Measurements from ENCODE around the gene GSPT1.
"Not testable (repeated sequence)": the region's sequence is repeated elsewhere in the genome, so short reads cannot be mapped to it uniquely, and the experiment has no call there.

The GSPT1 gene

DNA sequence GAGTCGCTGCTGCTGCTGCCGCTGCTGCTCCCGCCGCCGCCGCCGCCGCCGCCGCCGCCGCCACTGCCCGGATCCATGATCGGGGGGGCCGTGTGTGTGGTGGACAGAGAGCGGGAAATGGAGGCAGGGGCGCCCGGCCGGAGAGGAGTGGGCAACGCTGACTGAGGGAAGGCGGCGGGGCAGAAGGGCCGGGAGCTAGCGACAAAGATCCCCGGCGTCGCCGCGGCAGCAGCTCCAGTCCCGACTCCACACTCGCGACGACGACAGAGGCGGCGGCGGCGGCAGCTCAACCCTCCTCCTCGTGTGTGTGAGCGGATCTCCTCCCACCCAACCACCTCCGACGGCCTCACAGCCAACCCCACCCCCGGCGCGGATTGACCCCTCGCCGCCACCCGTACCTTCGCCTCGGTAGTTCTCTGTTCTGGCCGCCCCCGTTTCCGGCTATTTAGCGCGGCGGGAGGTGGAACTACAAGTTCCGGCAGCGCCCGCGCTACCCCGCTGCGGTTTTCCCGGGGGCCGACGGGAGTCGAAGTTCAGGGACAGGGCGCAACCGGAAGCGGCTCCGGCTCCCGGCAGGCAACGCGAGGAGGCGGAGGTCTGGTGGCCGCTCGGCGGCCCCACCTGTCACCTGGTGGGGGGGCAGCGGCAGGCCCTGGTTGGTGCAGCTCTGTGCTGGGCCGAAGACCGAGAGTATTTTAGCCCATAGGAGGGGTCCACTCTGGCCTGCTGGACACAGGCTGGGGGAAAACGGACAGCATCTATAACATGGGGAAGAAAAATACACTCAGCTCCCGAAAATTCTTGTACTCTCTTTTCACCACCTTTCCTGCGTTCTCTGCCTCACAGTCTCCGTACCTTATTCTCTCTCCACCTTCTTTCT, at the start of gene GSPT1:
TSS of gene GSPT1 (minus strand) at position 313 of the 880 bp plus-strand sequence. CDS start at position 77, 236 bp downstream.
- peak; percentile 91 for DNase-seq

DNA sequence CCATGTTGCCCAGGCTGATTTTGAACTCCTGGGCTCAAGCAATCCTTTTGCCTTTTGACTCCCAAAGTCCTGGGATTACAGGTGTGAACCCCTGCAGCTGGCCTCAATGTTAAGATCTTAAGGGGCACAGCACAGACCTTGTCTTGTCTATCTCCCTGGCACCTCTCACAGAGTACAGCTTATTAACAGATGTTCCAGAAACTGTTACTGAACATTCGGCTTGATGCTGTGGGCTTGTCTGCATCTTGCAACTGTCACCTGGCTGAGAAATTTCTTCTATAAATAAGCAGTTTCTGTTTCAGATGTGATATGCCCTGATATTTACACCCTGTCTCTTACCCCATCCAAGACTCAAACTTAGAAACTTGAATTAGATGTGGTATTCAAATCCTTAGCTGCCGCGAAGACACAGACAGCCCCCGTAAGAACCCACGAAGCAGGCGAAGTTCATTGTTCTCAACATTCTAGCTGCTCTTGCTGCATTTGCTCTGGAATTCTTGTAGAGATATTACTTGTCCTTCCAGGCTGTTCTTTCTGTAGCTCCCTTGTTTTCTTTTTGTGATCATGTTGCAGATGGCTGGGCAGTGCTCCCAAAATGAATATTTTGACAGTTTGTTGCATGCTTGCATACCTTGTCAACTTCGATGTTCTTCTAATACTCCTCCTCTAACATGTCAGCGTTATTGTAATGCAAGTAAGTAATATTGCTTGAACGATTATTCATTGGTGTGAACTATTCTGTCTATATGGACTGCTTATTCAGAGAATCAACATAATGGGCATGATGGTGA, 49.2 kb upstream of the GSPT1 start, which contains the start of gene TNFRSF17:
TSS of gene TNFRSF17 (plus strand) at position 450 of the 791 bp plus-strand sequence. CDS start at position 565, 115 bp downstream.
- no peak for DNase-seq

DNA sequence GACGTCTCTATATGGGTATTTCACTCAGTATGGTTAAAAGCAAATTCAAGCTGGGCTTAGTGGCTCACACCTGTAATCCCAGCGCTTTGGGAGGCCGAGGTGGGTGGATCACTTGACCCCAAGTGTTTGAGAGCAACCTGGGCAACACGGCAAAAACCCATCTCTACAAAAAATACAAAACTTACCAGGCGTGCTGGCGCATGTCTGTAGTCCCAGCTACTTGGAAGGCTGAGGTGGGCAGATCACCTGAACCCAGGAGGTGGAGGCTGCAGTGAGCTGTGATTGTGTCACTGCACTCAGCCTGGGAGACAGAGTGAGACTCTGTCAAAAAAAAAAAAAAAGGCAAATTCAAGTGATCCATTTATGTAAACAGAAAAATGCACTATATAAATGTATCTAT, 48.0 kb upstream of the GSPT1 start:
- DNase-seq, result no peak

DNA sequence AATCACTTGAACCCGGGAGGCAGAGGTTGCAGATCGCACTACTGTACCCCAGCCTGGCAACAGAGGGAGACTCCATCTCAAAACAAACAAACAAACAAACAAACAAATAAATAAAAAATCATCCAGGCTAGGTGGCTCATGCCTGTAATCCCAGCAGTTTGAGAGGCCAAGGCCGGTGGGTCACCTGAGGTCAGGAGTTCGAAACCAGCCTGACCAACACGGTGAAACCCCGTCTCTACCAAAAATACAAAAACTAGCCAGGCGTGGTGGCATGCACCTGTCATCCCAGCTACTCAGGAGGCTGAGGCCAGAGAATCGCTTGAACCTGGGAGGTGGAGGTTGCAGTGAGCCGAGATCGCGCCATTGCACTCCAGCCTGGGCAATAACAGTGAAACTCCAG, 47.2 kb upstream of the GSPT1 start:
- DNase-seq, result not testable (repeated sequence)

DNA sequence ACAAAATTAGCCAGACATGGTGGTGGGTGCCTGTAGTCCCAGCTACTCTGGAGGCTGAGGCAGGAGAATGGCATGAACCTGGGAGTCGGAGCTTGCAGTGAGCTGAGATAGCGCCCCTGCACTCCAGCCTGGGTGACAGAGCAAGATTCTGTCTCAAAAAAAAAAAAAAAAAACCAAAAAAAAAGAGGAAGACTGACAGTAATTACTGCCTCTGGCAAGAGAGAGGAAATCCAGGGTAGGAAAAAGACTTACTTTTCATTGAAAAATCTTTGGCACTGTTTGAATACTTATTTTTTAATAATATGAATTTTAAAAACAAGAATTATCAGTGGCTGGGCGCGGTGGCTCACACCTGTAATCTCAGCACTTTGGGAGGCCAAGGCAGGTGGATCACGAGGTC, 46.7 kb upstream of the GSPT1 start:
- not testable (repeated sequence) for DNase-seq

DNA sequence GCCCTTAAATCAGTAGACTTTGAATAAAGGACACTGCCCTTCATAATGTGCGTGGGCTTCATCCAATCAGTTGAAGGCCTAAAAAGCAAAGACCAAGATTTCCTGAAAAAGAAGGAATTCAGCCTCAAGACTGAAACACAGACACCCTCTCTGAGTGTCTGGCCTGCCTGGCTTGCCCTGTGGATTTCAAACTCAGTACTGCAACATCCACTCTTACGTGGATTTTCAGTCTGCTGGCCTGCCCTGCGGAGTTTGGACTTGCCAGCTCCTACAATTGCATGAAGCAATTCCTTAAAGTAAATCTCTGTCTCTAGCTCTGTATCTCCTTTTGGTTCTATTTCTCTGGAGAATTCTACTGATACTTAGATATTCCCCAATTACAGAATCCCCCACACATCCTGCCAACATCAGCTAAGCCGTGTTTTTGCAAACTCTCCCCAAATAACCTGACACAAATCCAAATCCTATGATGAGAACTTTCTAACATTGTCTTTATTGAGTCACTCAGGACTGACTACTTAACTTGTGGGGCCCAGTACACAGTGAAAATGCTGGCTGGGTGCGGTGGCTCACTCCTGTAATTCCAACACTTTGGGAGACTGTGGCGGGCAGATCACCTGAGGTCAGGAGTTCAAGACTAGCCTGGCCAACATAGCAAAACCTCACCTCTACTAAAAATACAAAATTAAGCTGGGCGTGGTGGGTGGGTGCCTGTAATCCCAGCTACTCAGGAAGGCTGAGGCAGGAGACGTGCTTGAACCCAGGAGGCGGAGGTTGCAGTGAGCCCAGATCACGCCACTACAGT, 42.0 kb upstream of the GSPT1 start:
- no peak for DNase-seq

DNA sequence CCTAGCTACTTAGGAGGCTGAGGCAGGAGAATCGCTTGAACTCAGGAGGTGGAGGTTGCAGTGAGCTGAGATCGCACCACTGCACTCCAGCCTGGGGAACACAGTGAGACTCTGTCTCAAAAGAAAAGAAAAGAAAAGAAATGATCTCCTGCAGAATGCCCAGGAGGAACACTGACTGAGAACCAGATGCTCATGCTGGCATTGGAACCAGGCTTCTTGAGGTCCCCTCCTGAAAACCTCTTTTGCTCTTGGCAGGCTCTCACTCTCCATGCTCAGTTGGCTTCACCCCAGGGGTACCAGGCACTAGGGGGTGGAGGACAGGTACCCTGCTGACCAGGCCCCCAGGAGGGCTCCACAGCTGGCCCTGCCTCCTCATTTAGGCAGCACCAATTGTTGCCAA, 40.8 kb upstream of the GSPT1 start:
- DNase-seq, result no peak

DNA sequence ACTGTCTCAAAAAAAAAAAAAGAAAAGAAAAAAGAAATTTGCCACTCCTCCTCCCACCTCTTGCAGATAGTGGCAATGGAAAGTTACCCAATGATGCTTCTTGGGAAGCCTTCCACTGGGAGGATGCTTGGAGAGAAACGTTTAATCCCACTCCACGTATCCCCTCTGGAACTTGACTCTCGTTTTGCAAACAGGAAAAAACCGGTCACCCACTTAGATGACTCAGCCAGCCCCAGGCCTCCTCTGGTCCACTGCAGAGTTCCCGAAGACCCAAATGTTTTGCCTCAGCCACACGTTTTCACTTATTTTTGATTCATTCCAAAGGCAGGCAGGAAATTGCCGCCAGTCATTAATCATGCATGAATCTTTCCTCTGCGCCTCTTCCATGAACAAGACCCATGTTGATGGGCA, 40.0 kb upstream of the GSPT1 start:
- peak; percentile 98 for DNase-seq

DNA sequence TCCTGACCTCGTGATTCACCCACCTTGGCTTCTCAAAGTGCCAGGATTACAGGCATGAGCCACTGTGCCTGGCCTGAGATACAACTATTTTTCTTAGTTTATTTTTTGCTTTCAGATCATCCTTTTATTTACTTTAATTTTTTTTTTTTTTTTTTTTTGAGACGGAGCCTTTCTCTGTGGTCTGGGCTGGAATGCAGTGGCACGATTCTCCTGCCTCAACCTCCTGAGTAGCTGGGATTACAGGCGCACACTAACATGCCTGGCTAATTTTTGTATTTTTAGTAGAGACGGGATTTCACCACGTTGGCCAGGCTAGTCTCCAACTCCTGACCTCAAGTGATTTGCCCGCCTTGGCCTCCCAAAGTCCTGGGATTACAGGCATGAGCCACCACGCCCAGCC, 37.8 kb upstream of the GSPT1 start:
- DNase-seq, result not testable (repeated sequence)

DNA sequence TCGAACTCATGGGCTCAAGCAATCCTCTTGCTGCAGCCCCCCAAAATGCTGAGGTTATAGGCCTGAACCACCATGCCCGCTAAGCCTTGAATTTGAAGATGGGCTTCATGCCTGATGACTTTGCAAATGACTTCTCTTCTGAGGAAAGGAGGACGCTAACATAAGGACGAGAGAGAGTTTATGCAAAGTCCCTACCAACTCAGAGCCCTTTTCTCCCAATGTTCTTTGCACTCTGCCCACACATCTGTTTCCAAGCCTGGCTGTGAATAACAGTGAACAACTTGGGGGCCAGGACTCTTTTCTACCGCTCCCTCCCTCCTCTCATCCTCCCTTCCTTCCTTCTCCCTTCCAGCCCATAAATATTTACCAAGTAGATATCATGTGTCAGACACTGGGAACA, 34.6 kb upstream of the GSPT1 start:
- no peak for DNase-seq

DNA sequence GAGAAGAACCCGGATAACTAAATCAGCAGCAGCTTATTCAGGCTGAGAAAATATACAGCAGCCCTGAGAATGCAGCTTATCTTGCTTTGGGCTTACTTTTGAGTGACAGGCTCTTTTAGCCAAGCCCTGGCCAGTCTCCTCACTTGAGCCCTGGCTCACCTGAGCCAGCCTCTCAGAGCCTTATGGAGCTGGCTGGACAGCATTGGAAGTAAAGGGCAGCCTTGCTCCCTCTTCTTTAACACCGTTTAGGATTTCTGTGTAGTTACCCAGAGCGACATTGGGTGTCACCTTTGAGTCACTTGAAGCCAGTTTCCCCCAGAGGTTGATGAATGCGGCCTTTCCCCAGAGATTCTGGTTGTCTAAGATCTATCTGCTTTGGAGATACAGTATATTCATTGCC, 33.8 kb upstream of the GSPT1 start:
- peak; percentile 42 for DNase-seq

DNA sequence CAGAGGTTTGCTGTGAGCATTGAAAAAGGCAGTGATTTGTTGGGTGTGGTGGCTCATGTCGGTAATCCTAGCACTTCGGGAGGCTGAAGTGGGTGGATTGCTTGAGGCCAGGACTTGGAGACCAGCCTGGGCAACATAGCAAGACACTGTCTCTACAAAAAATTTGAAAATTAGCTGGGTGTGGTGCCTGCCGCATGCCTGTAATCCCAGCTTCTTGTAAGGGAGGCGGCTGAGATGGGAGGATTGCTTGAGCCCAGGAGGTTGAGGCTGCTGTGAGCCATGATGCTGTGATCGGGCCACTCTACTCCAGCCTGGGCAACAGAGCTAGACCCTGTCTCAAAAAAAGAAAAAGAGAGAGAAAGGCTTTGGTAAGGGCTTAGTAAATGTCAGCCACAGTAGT, 33.1 kb upstream of the GSPT1 start:
- no peak for DNase-seq

DNA sequence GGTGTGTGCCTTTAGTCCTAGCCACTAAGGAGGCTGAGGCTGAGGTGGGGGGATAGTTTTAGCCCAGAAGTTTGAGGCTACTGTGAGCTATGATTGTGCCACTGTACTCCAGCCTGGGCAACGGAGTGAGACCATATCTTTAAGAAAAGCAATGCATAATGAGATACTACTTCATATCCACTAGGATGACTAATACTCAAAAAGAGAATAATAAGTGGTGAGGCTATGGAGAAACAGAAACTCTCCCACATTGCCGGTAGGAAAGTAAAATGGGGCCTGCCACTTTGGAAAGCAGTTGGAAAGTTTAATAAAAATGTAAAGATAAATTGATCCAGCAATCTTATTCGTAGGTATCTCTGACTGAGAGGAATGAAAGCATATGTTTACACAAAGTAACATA, 30.7 kb upstream of the GSPT1 start:
- DNase-seq, result no peak

DNA sequence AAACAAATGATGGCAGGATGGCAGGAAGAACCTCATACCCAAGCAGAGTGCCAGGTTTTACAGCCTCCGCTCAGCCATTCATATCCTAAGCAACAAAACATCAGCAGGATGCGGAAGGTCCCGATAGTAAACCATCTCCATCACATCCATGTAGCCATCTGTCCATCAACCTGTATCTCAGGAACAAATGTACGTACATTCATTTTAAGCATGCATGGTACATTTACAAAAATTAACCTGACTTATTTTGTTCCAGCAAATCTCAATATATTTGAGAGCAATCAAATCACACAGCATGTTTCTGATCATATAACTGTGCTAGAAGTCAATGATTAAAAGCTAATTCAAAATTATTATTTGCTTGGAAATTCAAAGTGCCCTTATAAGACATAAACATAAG, 26.2 kb upstream of the GSPT1 start, which contains the start of gene NPIPB2:
TSS of gene NPIPB2 (minus strand) at position 101 of the 400 bp plus-strand sequence. CDS start at position 101, 0 bp downstream.
- DNase-seq, result not testable (repeated sequence)

DNA sequence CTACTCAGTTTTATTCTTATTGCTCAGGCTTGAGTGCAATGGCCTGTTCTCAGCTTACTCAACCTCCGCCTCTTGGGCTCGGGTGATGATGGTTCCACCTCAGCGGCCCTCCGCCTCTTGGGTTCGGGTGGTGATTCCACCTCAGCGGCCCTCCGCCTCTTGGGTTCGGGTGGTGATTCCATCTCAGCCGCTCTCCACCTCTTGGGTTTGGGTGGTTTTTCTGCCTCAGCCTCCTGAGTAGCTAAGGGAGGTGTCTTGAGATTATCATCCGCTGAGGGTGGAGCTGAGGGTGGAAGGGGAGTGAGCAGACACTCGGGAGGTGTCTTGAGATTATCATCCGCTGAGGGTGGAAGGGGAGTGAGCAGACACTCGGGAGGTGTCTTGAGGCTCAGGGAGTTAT, 11.6 kb upstream of the GSPT1 start:
- not testable (repeated sequence) for DNase-seq

DNA sequence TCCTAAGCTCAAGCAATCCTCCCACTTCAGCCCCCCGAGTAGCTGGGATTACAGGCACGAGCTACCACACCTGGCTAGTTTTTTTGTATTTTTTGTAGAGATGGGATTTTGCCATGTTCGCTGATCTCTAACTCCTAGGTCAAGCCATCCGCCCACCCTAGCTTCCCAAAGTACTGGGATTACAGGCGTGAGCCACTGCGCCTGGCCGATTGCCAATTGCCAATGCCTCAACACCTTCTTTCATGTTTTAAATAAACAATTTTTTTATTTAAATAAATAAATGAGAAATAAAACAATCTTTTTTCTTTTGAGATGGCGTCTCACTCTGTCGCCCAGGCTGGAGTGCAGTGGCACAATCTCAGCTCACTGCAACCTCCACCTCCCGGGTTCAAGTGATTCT, 8.3 kb upstream of the GSPT1 start:
- not testable (repeated sequence) for DNase-seq

DNA sequence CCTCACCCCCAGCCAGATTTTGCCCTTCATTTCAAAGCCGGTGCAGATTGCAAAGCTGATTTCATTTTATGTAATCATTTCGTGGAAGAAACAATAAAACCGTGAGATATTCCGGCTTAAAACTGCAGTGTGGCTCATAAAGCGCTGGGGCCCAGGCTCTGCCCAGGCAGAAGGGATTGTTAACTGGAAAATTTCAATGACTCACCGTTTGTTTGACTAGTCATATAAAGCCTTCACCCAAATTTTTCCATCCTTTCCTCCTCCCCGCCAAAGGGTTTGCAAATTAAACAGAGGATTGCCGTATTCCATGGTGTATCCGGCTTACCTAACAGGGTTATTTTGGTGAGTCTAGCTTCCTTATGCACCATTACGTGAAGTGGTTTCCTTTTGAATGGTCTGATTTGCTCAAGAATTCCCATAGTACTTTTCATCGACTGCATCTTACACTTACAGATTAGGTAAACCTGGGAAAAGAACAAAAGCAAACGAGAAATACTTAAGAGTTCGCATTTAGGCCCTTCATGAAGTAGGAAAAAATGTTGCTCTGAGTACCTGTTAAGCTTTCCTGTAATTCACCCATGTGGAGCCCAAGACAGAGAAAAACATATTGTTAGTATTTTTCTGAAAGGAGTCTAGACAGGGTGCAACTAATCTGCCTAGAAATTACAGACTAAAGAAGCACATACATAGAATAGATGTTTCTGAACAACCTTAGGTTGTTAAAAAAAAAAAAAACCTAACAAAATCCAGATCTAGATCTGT, 949 bp upstream of the GSPT1 start:
- no peak for DNase-seq

DNA sequence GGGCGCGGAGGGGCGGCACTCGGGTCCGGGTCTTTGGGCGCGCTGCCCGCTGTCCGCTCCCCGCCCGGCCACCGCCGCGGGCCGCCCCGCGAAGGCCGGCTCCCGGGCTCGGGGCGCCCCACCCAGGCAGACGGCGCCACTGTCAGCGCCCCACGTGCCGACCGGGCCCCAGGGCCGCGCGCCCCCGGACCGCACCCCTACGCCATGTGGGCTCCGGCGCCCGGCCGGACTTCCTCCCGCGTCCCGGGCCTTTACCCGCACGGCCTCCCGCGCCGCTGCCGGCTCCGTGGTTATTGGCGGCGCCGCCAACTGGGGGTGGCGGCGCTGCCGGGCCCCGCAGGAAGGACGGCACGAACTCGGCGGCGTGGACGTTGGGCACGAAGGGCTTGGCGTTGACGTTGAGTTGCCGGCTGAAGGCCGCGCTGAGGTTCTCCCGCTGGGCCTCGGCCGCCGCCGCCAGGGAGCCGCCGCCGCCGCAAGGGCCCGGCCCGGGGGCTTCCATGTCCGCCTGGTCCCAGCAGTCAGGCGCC, 577 bp downstream of the GSPT1 start:
- no peak for DNase-seq

DNA sequence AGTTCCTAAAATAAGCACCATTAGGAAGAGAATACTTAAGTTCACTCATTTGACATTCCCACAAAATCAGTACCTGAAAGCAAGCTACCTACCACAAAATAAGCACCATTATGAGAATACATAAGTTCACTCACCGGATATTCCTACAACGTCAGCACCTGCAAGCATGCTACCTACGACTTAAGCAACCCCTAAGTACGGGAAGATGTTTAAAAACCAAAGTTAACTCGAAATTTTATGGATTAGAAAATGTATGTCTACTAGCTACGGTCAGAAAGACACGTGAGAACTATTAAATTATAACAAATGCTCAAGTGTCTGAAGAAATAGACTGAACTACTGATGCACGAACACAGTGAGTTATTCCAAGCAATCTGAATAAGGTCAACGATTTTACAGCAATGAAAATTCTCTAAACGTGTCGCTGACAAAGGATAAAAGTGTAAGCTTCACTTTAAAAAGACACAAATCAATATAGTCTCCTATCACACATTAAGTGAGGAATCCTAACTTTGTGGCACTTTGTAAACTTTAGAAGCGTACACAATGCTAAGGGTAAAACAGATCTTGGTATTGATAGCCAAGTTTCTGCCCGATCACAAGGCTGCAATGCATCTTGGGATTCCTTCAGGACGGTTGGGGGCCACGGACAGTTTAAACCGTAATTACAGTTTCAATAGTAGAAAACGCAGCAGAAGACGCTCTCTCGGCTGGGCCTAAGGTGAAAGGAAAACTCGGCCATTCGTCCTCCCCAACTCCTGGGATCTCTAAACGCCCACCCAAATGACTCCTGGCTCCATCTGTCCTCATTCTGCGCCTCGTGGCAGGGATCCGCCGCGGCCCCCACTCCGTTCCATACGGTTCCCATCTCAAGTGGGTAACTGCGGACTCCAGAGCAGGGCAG, 1.3 kb downstream of the GSPT1 start:
- DNase-seq, result no peak

DNA sequence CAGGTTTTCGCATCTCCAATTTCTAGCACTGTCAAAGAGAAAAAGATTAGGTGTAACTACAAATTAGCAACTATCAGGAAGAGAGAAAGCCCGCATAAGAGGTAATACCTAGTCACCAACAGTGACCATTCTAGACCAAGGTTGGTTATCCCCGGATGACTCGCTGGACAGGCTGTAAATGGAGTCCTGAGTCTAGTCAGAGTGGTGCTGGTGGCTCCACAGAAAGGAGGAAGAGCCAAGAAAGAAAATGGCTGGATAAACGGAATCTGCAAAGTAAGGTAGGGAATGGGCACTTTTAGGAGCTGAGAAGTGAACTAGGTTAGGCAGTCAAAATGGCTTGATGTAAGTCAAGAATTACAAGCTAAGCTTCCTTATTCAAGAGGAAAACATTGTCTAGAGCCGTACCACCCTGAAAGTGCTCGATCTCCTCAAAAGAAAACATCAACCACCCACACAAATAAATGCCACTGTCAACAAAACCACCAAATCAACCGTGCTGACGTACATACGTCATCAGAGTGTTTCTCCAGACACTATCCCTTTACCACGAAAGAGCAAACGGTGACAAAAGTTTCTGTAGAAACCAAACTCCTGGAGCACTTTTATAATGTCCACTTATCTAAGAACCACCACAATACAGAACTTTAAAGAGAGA, 2.2 kb downstream of the GSPT1 start:
- no peak for DNase-seq

Data from amniotic stem cell (primary cell).